Inflammatory macrophage treated with lipopolysaccharide for 1 hour (primary cell): ENCODE data around the gene MBD3L4.
"Not testable (repeated sequence)": the region's sequence is repeated elsewhere in the genome, so short reads cannot be mapped to it uniquely, and the experiment has no call there.

ENCODE experiments used
- DNase-seq, 2 donors: peaks; one replicate each; pipeline ENCODE4 v3.0.0-alpha.2; 2020 to 2022

MBD3L4 gene

GRCh38 chr19:7041563-7041962 lies 1.6 kb upstream of the MBD3L4 start:
- not testable (repeated sequence) for DNase-seq

GRCh38 chr19:7030278-7030677 lies 9.7 kb downstream of the MBD3L4 start, which contains the start of gene MBD3L5:
Gene MBD3L5, plus strand, starts transcription at chr19:7030578. Its CDS starts 34 bp downstream, at chr19:7030612.
- not testable (repeated sequence) for DNase-seq

GRCh38 chr19:7028790-7029189 lies 11.2 kb downstream of the MBD3L4 start:
- not testable (repeated sequence) for DNase-seq

GRCh38 chr19:7021331-7021730 lies 18.6 kb downstream of the MBD3L4 start, which contains the start of gene MBD3L2B:
Gene MBD3L2B, minus strand, starts transcription at chr19:7021431. Its CDS starts 34 bp downstream, at chr19:7021397.
- DNase-seq: not testable (repeated sequence)

GRCh38 chr19:7018828-7019227 lies 21.2 kb downstream of the MBD3L4 start:
- no peak for DNase-seq

- DNase-seq: peak; percentile 58 to 79
Measured at GRCh38 chr19:7013678-7014077, 26.3 kb downstream of the MBD3L4 start.

GRCh38 chr19:7010722-7011593 lies 29.0 kb downstream of the MBD3L4 start:
- no peak for DNase-seq

GRCh38 chr19:7007859-7008258 lies 32.1 kb downstream of the MBD3L4 start:
- no peak for DNase-seq

GRCh38 chr19:7006135-7006704 lies 33.8 kb downstream of the MBD3L4 start:
- DNase-seq: no peak

GRCh38 chr19:7004313-7004931 lies 35.6 kb downstream of the MBD3L4 start:
- DNase-seq: peak; percentile 47 to 72

GRCh38 chr19:7000816-7001215 lies 39.2 kb downstream of the MBD3L4 start:
- peak; percentile 33 to 63 for DNase-seq

GRCh38 chr19:7000333-7000732 lies 39.6 kb downstream of the MBD3L4 start:
- peak in 1 of 2 donors; percentile 32 for DNase-seq

- DNase-seq: peak; percentile 65 to 69
Measured at GRCh38 chr19:6999933-7000332, 40.0 kb downstream of the MBD3L4 start.

- peak; percentile 82 to 89 for DNase-seq
Measured at GRCh38 chr19:6997679-6998445, 42.1 kb downstream of the MBD3L4 start.

GRCh38 chr19:6996810-6997209 lies 43.2 kb downstream of the MBD3L4 start:
- DNase-seq: no peak

- DNase-seq: no peak
Measured at GRCh38 chr19:6995054-6995453, 44.9 kb downstream of the MBD3L4 start.

GRCh38 chr19:6988257-6988656 lies 51.7 kb downstream of the MBD3L4 start:
- DNase-seq: no peak

- DNase-seq: peak; percentile 77 to 79
Measured at GRCh38 chr19:6987850-6988249, 52.1 kb downstream of the MBD3L4 start.
